ENCODE measurements around the gene TNNT3.

TNNT3 gene

DNA sequence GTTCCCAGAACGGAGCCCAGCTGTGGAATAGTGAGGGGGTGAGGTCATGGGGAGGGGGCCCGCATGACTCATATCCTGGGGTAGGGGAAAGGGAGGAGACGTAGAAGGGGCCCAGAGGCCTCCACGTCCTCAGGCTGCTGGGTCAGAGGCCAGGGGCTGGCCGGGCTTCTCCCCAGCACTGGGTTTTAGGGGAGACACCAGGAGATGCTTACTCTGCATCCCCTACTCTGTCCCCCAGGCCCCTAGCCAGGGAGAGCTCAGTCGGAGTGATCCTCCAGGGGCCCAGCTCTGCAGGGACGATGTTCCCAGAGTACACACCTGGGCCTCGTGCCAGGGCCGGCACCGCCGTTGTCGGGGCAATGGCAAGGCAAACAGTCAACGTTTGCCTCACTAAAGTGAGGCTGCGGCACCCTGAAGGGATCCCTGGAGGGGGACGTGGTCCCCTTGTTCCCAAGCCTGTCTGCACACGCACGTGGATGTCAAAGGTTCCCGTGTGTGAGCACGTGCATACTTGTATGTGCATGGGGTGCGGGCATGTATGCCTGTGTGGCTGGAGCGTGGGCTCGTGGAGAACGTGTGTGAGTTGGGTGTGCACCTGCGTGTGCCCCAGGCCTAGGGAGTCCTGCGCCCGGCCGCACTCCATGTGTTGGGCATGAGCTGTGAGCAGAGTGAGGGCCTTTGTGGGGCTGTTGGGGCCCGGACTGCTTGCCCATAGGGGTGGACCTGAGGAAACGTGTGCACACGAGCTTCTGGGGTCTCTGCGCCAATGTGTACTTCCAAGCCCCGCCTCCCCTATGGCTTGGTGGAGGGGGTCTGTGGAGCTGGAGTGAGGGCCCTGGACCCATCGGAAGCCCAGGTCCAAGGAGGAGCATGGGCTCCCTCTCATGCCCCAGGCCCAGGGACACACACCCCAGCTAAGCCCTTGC lies 42.0 kb upstream of the TNNT3 start:
- H3K9me3 Mint-ChIP-seq: no peaks in the 10 kb centered on the region
- no peaks in the 10 kb centered on the region for H3K36me3 Mint-ChIP-seq (ENCODE audit: low read depth)
- H3K27ac Mint-ChIP-seq: peak overlapping the region; percentile 91 to 98 (median 96)
- H3K27me3 Mint-ChIP-seq (ENCODE audit: low read depth): no peaks in the 10 kb centered on the region
- H3K4me1 Mint-ChIP-seq: peaks cover 29% of the 10 kb centered on the region
- TF ChIP-seq, protein P1, sequence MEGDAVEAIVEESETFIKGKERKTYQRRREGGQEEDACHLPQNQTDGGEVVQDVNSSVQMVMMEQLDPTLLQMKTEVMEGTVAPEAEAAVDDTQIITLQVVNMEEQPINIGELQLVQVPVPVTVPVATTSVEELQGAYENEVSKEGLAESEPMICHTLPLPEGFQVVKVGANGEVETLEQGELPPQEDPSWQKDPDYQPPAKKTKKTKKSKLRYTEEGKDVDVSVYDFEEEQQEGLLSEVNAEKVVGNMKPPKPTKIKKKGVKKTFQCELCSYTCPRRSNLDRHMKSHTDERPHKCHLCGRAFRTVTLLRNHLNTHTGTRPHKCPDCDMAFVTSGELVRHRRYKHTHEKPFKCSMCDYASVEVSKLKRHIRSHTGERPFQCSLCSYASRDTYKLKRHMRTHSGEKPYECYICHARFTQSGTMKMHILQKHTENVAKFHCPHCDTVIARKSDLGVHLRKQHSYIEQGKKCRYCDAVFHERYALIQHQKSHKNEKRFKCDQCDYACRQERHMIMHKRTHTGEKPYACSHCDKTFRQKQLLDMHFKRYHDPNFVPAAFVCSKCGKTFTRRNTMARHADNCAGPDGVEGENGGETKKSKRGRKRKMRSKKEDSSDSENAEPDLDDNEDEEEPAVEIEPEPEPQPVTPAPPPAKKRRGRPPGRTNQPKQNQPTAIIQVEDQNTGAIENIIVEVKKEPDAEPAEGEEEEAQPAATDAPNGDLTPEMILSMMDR (IDR thresholded peaks at IDR 0.05; ENCODE audit: unreplicated experiment in 3 of 3): no peak
- H3K4me3 Mint-ChIP-seq: no peak overlapping the region

DNA sequence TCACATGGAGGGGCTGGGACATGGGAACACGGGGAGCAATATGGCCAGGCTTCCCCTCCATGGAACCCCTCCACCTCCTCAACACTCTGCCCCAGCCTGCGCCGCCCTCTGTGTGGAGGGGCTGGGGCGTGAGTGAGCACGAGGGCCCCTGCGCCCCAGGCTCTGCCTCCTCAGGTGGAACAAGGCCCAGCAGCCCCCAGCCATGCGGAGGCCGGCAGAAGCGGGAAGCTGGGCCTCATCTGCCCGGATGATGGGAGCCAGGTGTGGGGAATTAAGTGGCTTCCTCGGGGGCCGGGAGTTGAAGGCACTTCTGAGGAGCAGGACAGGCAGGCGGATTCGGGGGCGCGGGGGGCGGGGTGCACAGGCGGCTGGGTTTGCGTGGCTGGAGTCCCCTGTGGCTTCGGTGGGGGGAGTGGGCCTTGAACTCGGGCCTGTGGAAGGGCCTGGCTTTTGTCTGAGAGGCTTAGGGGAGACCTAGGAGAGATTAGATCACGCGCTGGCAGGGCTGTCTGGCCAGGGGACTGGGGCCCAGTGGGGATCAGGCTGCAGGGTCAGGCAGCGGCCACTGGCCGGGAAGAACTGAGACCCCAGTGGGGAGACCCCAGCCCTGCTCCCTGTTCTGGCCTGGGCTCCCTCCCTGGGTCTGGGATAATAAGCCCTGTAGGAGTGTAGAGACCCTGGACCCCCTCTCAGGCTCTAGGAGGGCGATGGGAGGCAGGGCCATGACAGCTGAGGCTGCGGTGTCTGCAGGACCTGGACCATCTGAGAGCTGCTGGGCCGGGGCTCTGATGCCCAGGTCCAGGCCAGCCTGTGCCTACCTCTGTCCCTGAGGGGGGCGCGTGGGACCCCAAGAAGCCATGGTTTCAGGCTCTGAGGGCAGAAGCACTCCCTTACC lies 41.1 kb upstream of the TNNT3 start:
- no peaks in the 10 kb centered on the region for H3K9me3 Mint-ChIP-seq
- no peaks in the 10 kb centered on the region for H3K36me3 Mint-ChIP-seq (ENCODE audit: low read depth)
- TF ChIP-seq, protein P1 (IDR thresholded peaks at IDR 0.05; ENCODE audit: unreplicated experiment in 3 of 3): no peak
- H3K27ac Mint-ChIP-seq: peak overlapping the region; percentile 91 to 98 (median 96)
- H3K4me3 Mint-ChIP-seq: no peak overlapping the region
- peaks cover 24% of the 10 kb centered on the region for H3K4me1 Mint-ChIP-seq
- H3K27me3 Mint-ChIP-seq (ENCODE audit: low read depth): no peaks in the 10 kb centered on the region

DNA sequence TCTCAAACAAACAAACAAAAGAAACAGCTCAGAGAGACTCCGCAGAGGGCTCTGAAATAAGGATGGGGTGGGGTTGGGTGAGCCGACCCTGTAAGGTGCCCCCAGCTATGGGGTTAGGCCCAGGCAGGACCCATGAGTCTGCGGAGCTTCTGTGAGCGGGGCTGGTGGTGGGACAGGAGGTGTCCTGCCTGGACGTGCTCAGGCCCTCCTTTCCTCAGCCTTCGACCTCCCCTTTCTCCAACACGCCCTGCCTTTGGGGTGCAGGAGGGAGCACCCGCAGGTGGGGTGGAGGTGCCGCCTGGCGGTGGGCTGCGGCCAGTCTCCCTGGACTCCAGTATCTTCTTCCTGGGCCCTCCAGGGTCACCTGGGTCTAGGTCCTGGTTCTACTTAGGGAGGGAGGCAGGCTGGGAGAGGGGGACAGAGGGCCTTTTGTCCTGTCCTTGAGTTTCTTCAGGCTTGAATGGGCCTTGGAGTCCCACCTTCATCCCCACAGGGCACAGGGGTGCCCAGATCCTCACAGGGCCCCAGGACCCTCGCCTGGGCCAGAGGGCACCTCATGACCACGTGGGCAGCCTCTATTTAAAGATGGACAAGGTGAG lies 40.1 kb upstream of the TNNT3 start:
- H3K9me3 Mint-ChIP-seq: no peaks in the 10 kb centered on the region
- TF ChIP-seq, protein P1 (IDR thresholded peaks at IDR 0.05; ENCODE audit: unreplicated experiment in 3 of 3): no peak
- peaks cover 21% of the 10 kb centered on the region for H3K4me1 Mint-ChIP-seq

DNA sequence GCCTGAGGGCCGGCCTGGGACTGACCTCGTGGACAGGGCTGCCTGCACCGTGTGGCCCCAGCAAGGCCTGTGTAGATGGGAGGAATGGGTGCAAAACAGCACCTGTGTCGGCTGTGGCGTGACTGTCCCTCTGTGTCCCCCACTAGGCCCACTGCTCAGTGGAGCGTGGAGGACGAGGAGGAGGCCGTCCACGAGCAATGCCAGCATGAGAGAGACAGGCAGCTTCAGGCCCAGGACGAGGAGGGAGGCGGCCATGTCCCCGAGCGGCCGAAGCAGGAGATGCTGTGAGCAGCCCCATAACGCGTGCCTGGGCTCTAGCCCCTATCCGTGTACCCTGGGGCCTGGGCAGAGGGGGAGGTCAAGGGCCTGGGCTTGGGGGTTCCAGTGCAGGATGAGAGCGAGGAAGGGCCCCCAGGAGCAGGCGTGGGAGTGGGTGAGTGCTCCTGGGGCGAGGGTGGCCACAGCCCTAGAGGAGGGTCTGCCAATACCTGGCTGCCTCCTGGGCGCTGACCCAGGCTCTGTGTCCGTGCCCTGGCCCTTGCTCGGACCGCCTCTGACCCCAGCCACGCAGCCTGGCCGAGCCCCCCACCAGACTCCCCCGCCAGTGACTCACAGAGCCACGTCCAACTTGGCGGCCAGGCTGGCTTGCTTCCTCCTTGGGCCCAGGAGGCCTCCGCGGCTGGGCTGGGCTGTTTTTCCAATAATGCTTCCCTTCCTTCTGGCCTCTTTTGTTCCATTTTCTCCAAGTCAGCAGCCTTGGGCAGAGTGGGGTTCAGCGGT lies 39.4 kb upstream of the TNNT3 start:
- no peaks in the 10 kb centered on the region for H3K27me3 Mint-ChIP-seq (ENCODE audit: low read depth)
- no peaks in the 10 kb centered on the region for H3K9me3 Mint-ChIP-seq
- H3K27ac Mint-ChIP-seq: peak overlapping the region; percentile 75 to 98 (median 94)
- H3K4me3 Mint-ChIP-seq: no peak overlapping the region
- H3K36me3 Mint-ChIP-seq (ENCODE audit: low read depth): no peaks in the 10 kb centered on the region
- TF ChIP-seq, protein P1 (IDR thresholded peaks at IDR 0.05; ENCODE audit: unreplicated experiment in 3 of 3): no peak
- peaks cover 20% of the 10 kb centered on the region for H3K4me1 Mint-ChIP-seq

More for the DNA sequence above, 40.1 kb upstream of the TNNT3 start:
- Mint-ChIP-seq H3K4me3 (no peak overlapping the region), H3K27ac (peak overlapping the region; percentile 75 to 98 (median 94)), H3K27me3 (ENCODE audit: low read depth) (no peaks in the 10 kb centered on the region), H3K36me3 (ENCODE audit: low read depth) (no peaks in the 10 kb centered on the region)

DNA sequence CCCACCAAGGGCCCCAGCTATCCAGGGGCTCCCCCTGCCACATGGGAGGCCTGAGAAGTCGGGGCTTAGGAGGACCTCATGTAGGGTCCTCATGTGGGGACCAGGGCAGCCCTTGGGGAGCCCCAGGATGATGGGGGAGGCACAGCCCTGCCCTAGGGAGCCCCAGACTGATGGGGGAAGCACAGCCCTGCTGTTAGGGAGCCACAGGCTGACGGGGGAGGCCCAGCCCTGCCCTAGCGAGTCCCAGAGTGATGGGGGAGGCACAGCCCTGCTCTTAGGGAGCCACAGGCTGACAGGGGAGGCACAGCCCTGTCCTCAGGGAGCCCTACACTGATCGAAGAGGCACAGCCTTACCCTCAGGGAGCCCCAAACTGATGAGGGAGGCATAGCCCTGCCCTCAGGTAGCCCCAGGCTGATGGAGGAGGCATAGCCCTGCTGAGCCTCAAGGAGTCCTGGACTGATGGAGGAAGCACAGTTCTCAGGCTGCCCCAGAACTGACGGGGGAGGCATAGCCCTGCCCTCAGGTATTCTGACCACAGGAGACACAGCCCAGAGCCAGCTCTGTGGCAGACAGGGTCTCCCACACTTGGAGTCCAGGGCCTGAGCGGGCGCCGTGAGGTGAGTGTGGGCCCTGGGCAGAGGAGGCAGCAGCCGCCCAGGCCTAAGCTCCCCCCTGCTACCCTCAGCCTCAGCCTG lies 38.6 kb upstream of the TNNT3 start:
- H3K27ac Mint-ChIP-seq: peak overlapping the region; percentile 75 to 98 (median 94)
- H3K9me3 Mint-ChIP-seq: no peaks in the 10 kb centered on the region
- no peak overlapping the region for H3K4me3 Mint-ChIP-seq
- H3K27me3 Mint-ChIP-seq (ENCODE audit: low read depth): no peaks in the 10 kb centered on the region
- peaks cover 16% of the 10 kb centered on the region for H3K4me1 Mint-ChIP-seq
- TF ChIP-seq, protein P1 (IDR thresholded peaks at IDR 0.05; ENCODE audit: unreplicated experiment in 3 of 3): no peak
- no peaks in the 10 kb centered on the region for H3K36me3 Mint-ChIP-seq (ENCODE audit: low read depth)
